GM20000 (cell line): ENCODE data around the gene DGKG.

ENCODE experiments used
- DNase-seq: peaks from one replicate; pipeline ENCODE4 v3.0.0; 2012; ENCODE audit warnings: low spot score
- CTCF ChIP-seq: IDR thresholded peaks from 2 replicates; pipeline ENCODE4 v1.5.1; 2012; ENCODE audit warnings: mild to moderate bottlenecking, control low read depth; ENCODE audit errors: extremely low read depth, missing control alignments

The DGKG gene

GRCh38 chr3:186172353-186172752, 189.7 kb downstream of the DGKG start:
- DNase-seq: no peak
- TF ChIP-seq CTCF: no peak

- TF ChIP-seq CTCF: no peak
- DNase-seq: no peak
Measured at GRCh38 chr3:186171521-186171920, 190.5 kb downstream of the DGKG start.

GRCh38 chr3:186170516-186170915, 191.5 kb downstream of the DGKG start:
- TF ChIP-seq CTCF: no peak
- DNase-seq: no peak

- DNase-seq: no peak
- no peak for TF ChIP-seq CTCF
Measured at GRCh38 chr3:186169379-186169778, 192.7 kb downstream of the DGKG start.

- DNase-seq: no peak
- TF ChIP-seq CTCF: no peak
Measured at GRCh38 chr3:186168976-186169375, 193.1 kb downstream of the DGKG start.

GRCh38 chr3:186167646-186168395, 194.2 kb downstream of the DGKG start:
- DNase-seq: no peak
- TF ChIP-seq CTCF: no peak

- no peak for DNase-seq
- TF ChIP-seq CTCF: no peak
Measured at GRCh38 chr3:186166491-186167288, 195.3 kb downstream of the DGKG start.
